Brain microvascular endothelial cell (primary cell): ENCODE data around the gene GAPT.

Experiments
- DNase-seq: peaks from one replicate; pipeline ENCODE4 v3.0.0-alpha.2; 2020
- H3K27ac ChIP-seq: fragments of 250-450 bp; sonication (Bioruptor Pico); 2 replicates; pipeline ENCODE4 v1.5.1; 2020; ENCODE audit warnings: mild to moderate bottlenecking, moderate library complexity
- H3K27me3 ChIP-seq: fragments of 250-450 bp; sonication (Bioruptor Pico); replicated peaks from 2 replicates; pipeline ENCODE4 v1.5.1; 2020; ENCODE audit warnings: mild to moderate bottlenecking
- H3K36me3 ChIP-seq: fragments of 250-450 bp; sonication (Bioruptor Pico); replicated peaks from 2 replicates; pipeline ENCODE4 v1.5.1; 2020; ENCODE audit warnings: mild to moderate bottlenecking
- H3K4me3 ChIP-seq: 2 replicates; pipeline ENCODE4 v1.5.1; 2011; ENCODE audit warnings: low read depth, mild to moderate bottlenecking, control low read depth, low read length, moderate library complexity
- in situ Hi-C: cut with HindIII; loops from 2 replicates; pipeline ENCODE4 v1.10.0; 2017; ENCODE audit warnings: low sequenced_read_pairs, low pct_ligation_motif_present
- TF ChIP-seq, protein P1 (sequence below): IDR thresholded peaks from 2 replicates; pipeline ENCODE4 v1.5.1; 2011; ENCODE audit warnings: low read depth, mild to moderate bottlenecking, moderate library complexity, low read length, control low read depth, inconsistent platforms; ENCODE audit errors: missing control alignments

GAPT gene

GRCh38 chr5:58450811-58451629, 40.2 kb upstream of the GAPT start:
- H3K27me3 ChIP-seq: no peaks in the 10 kb centered on the region
- no peak for DNase-seq
- no peak overlapping the region for H3K4me3 ChIP-seq
- TF ChIP-seq, protein P1, sequence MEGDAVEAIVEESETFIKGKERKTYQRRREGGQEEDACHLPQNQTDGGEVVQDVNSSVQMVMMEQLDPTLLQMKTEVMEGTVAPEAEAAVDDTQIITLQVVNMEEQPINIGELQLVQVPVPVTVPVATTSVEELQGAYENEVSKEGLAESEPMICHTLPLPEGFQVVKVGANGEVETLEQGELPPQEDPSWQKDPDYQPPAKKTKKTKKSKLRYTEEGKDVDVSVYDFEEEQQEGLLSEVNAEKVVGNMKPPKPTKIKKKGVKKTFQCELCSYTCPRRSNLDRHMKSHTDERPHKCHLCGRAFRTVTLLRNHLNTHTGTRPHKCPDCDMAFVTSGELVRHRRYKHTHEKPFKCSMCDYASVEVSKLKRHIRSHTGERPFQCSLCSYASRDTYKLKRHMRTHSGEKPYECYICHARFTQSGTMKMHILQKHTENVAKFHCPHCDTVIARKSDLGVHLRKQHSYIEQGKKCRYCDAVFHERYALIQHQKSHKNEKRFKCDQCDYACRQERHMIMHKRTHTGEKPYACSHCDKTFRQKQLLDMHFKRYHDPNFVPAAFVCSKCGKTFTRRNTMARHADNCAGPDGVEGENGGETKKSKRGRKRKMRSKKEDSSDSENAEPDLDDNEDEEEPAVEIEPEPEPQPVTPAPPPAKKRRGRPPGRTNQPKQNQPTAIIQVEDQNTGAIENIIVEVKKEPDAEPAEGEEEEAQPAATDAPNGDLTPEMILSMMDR: no peak
- in situ Hi-C loops: loop anchor here (25.0 kb wide), 3 partner anchors 664 to 1139 kb away; partner anchors contain the start of gene ACTBL2
- H3K36me3 ChIP-seq: peaks cover 36% of the 10 kb centered on the region
- no peak overlapping the region for H3K27ac ChIP-seq

- no peak for DNase-seq
- TF ChIP-seq, protein P1: no peak
- in situ Hi-C loops: loop anchor here (25.0 kb wide), 3 partner anchors 665 to 1140 kb away; partner anchors contain the start of gene ACTBL2
- H3K27ac ChIP-seq: no peak overlapping the region
- H3K4me3 ChIP-seq: no peak overlapping the region
- H3K27me3 ChIP-seq: no peaks in the 10 kb centered on the region
- H3K36me3 ChIP-seq: peaks cover 45% of the 10 kb centered on the region
Measured at GRCh38 chr5:58451732-58452565, 39.3 kb upstream of the GAPT start.

- H3K4me3 ChIP-seq: no peak overlapping the region
- peaks cover 53% of the 10 kb centered on the region for H3K36me3 ChIP-seq
- in situ Hi-C loops: loop anchor here (25.0 kb wide), 3 partner anchors 665 to 1140 kb away; partner anchors contain the start of gene ACTBL2
- H3K27me3 ChIP-seq: no peaks in the 10 kb centered on the region
- no peak for DNase-seq
- peak overlapping the region; percentile 9 for H3K27ac ChIP-seq
- TF ChIP-seq, protein P1: no peak
Measured at GRCh38 chr5:58452566-58453258, 38.5 kb upstream of the GAPT start.

GRCh38 chr5:58453306-58453705, 37.9 kb upstream of the GAPT start:
- in situ Hi-C loops: loop anchor here (25.0 kb wide), 3 partner anchors 666 to 1141 kb away; partner anchors contain the start of gene ACTBL2
- no peaks in the 10 kb centered on the region for H3K27me3 ChIP-seq
- DNase-seq: no peak
- TF ChIP-seq, protein P1: no peak
- peaks cover 59% of the 10 kb centered on the region for H3K36me3 ChIP-seq
- no peak overlapping the region for H3K4me3 ChIP-seq
- H3K27ac ChIP-seq: peak overlapping the region; percentile 9

GRCh38 chr5:58454025-58454424, 37.2 kb upstream of the GAPT start:
- no peaks in the 10 kb centered on the region for H3K27me3 ChIP-seq
- no peak for DNase-seq
- TF ChIP-seq, protein P1: no peak
- H3K36me3 ChIP-seq: peaks cover 65% of the 10 kb centered on the region
- H3K4me3 ChIP-seq: peak overlapping the region; percentile 12
- in situ Hi-C loops: loop anchor here (25.0 kb wide), 3 partner anchors 667 to 1142 kb away; partner anchors contain the start of gene ACTBL2
- H3K27ac ChIP-seq: peak overlapping the region; percentile 8
